ENCODE results near the gene PTPRD. TPM values are rescaled to one million over a fixed set of nuclear protein-coding genes. Genes with fewer than 3 reads are reported as not detected.

Gene PTPRD
- total and polyA plus RNA-seq, 2 of the 4 experiments (the other 2 are of a cell fraction) = 0.07 to 0.18 TPM

- no CpG with 5 or more reads among the region's 2 CpGs for WGBS, 2 experiments (ENCODE audit: extremely low coverage in 2 of 2, insufficient read length in 1 of 2)
- Histone ChIP-seq H3K9me1 (ENCODE audit: insufficient read depth, low read length) (no peaks in the 10 kb centered on the region), H3K27ac (ENCODE audit: insufficient read depth, low read length) (no peak overlapping the region), H4K5ac (ENCODE audit: low read depth, low read length) (no peak overlapping the region), H2AK5ac (ENCODE audit: low read depth, low read length) (no peak overlapping the region), H3K56ac (ENCODE audit: extremely low read depth, insufficient read depth, low read length) (no peak overlapping the region), H3K18ac (ENCODE audit: low read depth, low read length) (no peak overlapping the region), H3K14ac (replicated peaks; ENCODE audit: low read depth, low read length) (no peak overlapping the region), H2AK9ac (replicated peaks; ENCODE audit: low read depth, low read length, poor library complexity) (no peak overlapping the region), H3K9ac (ENCODE audit: low read depth, low read length) (no peak overlapping the region), H2AFZ (replicated peaks; ENCODE audit: low read length, poor library complexity) (no peak overlapping the region), H4K91ac (ENCODE audit: insufficient read depth, low read depth, low read length) (no peak overlapping the region), H3K4me2 (ENCODE audit: low read depth, low read length) (no peak overlapping the region), H2BK20ac (ENCODE audit: low read depth, low read length) (no peak overlapping the region), H4K20me1 (ENCODE audit: insufficient read depth, low read length) (no peaks in the 10 kb centered on the region), H3K4ac (ENCODE audit: low read depth, low read length) (no peak overlapping the region), H4K8ac (ENCODE audit: low read depth in 2 of 2, low read length in 2 of 2) (no peak overlapping the region), H2BK120ac (ENCODE audit: low read depth, low read length) (no peak overlapping the region), H3K23ac (ENCODE audit: low read depth, low read length) (no peak overlapping the region), H3K27me3 (ENCODE audit: control insufficient read depth, insufficient read depth, low read length) (no peaks in the 10 kb centered on the region), H3K4me1 (ENCODE audit: control insufficient read depth, insufficient read depth, low read length) (no peaks in the 10 kb centered on the region), H3K36me3 (ENCODE audit: control insufficient read depth, insufficient read depth, low read length) (no peaks in the 10 kb centered on the region), H2BK5ac (ENCODE audit: low read depth, low read length, poor library complexity, severe bottlenecking) (no peak overlapping the region), H3K79me1 (ENCODE audit: low read depth in 1 of 2, low read length in 2 of 2) (no peaks in the 10 kb centered on the region), H3K9me3 (ENCODE audit: control insufficient read depth, insufficient read depth, low read length) (no peaks in the 10 kb centered on the region), H2BK15ac (ENCODE audit: low read depth, low read length) (no peak overlapping the region), H3K4me3 (ENCODE audit: insufficient read depth, low read depth, low read length) (no peak overlapping the region)
- TF ChIP-seq CTCF (conservative IDR thresholded peaks at IDR 0.05; ENCODE audit: low read depth, low read length) (0 out of 2 replicates have a peak, but pooled peaks have one; percentile 16), NFE2L2 (IDR thresholded peaks at IDR 0.05; ENCODE audit: low read depth, low read length) (no peak), CHD1 (IDR thresholded peaks at IDR 0.05; ENCODE audit: low read depth, low read length) (no peak), USF2 (IDR thresholded peaks at IDR 0.05; ENCODE audit: low read depth, low read length) (no peak), FOS (IDR thresholded peaks at IDR 0.05; ENCODE audit: low read depth, low read length) (no peak), RCOR1 (IDR thresholded peaks at IDR 0.05; ENCODE audit: insufficient replicate concordance, low read length) (no peak), MXI1 (IDR thresholded peaks at IDR 0.05; ENCODE audit: borderline replicate concordance, low read depth, low read length) (no peak), RAD21 (IDR thresholded peaks at IDR 0.05; ENCODE audit: low read length) (no peak)
- no TSS peak for BruUV-seq (replicated peaks)
- in situ Hi-C loops (cut with MboI; ENCODE audit: low sequenced_read_pairs) = no loop called here
- DNase-seq (no peak), ATAC-seq (ENCODE audit: low read depth) (no peak)
- POLR2A ChIA-PET (ENCODE audit: unreplicated experiment) = no interaction called here
- intact Hi-C loops (cut with micrococcal nuclease) = no loop called here
- CTCF ChIA-PET = no interaction called here
- dilution Hi-C loops (cut with HindIII; ENCODE audit: low sequenced_read_pairs, unreplicated experiment) = no loop called here
Measured at GRCh38 chr9:9912459-9912858, 700.3 kb downstream of the PTPRD start.
